Stimulated activated naive CD4-positive, alpha-beta T cell treated with Interleukin-2 at 50 U/mL for 16 hours (primary cell): ENCODE data around the gene XRCC1.
A peak's percentile ranks its signal among the peaks of the same experiment; 100 is the strongest.

Source experiments
- DNase-seq: peaks from one replicate; lab custom pipeline; 2025; lab: John Stamatoyannopoulos, UW

XRCC1 gene, protein sequence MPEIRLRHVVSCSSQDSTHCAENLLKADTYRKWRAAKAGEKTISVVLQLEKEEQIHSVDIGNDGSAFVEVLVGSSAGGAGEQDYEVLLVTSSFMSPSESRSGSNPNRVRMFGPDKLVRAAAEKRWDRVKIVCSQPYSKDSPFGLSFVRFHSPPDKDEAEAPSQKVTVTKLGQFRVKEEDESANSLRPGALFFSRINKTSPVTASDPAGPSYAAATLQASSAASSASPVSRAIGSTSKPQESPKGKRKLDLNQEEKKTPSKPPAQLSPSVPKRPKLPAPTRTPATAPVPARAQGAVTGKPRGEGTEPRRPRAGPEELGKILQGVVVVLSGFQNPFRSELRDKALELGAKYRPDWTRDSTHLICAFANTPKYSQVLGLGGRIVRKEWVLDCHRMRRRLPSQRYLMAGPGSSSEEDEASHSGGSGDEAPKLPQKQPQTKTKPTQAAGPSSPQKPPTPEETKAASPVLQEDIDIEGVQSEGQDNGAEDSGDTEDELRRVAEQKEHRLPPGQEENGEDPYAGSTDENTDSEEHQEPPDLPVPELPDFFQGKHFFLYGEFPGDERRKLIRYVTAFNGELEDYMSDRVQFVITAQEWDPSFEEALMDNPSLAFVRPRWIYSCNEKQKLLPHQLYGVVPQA

DNA sequence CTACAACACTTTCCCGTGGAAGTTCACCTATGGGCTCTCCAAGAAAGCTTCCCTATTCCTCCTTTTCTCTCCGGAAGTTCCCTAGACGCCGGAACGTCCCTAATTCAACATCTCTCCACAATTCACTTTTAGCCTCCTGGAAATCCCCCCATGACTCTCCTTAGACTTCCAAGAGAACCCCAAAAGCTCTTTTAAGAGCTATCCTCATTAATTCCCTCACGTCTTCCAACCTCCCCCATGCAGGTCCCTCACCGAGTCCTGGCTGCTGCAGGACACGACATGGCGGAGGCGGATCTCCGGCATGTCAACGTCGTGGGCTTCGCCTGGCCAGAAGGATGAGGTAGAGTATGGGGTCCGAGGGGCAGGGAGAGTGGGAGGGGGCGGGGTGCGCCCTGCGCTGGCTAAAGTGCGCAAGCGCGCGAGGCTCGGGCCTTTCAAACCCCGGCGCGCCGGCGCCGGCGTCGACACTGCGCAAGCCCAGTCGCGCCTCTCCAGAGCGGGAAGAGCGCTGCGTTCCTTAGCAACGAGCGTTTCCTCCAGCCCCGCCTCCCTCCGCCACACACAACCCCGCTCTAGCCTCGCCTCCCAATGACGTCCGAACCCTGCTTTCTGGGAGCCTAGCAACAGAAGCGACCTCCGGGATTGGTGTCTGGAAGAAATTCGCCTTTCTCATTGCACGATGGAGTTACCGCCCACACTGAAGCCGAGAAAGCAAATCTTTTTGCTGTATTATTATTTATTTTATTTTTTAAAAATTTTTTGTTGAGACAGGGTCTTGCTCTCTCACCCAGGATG lies at the start of gene XRCC1, which contains the start of gene PINLYP:
TSS of gene XRCC1 (minus strand) at position 372 of the 795 bp plus-strand sequence. CDS start at position 303, 69 bp downstream.
TSS of gene PINLYP (plus strand) at position 646 of the 795 bp plus-strand sequence. CDS start 1,391 bp downstream, outside the sequence.
- peak; percentile 96 for DNase-seq

DNA sequence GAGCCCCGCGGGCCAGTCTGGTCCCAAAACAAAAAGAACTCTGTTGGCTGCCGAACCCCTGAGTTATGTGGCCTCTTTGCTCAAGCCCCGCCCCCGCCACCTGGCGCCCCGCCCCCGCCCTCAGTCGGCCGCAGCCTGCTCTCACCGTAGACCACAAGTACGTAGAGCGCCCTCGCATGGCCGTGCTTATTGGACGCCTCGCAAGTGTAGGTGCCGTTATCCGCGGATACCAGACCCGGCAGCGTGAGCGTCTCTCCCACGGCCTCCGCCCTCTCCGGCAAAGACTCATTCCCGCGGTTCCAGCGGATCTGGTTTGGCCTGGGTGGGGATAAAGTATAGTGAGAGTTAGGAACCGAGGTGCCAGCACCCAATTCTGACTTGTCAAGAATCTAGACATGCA lies 49.6 kb upstream of the XRCC1 start:
- DNase-seq: peak; percentile 82

DNA sequence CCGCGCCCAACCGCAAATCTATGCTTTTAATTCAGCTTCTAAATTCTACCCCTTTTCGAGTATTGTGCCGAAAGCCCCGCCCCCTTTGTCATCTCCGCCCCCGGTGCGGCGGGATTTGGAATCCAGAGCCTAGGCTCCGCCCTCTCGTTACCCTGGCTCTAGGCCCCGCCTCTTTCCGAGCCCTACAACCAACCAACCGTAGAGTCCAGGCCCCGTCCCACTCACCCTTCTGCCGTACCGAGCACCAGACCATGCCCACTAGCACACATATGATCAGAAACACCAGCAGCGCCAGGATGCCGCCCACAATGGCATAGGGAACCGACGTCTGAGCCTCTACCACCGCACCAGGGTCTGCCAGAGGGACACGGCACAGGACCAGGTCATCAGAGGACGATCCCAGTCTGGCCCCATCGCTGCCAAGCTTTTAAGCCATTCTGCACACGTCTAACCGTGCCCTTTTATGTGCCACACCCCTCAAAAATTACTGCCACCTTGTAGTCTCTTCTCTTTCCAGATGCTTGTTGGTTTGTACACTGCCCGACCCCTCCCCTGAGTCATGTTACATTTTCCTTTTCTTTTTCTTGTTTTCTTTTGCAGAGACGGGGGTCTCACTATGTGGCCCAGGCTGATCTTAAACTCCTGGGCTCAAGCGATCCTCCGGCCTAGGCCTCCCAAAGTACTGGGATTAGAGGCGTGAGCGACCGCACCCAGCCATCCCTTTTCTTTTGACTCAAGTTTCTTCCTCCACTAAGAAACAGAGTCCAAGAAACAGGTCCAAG lies 48.8 kb upstream of the XRCC1 start:
- no peak for DNase-seq

DNA sequence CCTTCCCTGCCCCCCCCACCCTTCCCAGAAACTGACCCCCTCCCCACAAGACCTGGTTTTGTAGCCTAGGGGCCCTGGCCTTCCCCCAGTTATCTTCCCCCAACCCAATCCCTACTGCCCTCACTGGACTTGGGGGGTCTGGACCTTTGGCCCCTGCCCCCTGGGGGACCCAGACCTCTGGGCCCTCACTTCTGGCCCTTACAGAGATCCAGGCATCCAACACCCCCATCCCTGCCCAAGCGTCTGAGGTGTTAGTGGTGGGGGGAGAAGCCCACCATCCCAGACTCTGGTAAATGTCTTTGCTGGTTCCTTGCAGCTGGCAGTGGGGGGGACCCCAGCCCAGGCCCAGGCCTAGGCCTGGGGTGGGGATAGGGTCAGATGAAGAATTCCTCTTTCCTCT lies 47.6 kb upstream of the XRCC1 start:
- DNase-seq: no peak

- no peak for DNase-seq
Observed at GRCh38 chr19:43622070-43622469, 46.7 kb upstream of the XRCC1 start.

DNA sequence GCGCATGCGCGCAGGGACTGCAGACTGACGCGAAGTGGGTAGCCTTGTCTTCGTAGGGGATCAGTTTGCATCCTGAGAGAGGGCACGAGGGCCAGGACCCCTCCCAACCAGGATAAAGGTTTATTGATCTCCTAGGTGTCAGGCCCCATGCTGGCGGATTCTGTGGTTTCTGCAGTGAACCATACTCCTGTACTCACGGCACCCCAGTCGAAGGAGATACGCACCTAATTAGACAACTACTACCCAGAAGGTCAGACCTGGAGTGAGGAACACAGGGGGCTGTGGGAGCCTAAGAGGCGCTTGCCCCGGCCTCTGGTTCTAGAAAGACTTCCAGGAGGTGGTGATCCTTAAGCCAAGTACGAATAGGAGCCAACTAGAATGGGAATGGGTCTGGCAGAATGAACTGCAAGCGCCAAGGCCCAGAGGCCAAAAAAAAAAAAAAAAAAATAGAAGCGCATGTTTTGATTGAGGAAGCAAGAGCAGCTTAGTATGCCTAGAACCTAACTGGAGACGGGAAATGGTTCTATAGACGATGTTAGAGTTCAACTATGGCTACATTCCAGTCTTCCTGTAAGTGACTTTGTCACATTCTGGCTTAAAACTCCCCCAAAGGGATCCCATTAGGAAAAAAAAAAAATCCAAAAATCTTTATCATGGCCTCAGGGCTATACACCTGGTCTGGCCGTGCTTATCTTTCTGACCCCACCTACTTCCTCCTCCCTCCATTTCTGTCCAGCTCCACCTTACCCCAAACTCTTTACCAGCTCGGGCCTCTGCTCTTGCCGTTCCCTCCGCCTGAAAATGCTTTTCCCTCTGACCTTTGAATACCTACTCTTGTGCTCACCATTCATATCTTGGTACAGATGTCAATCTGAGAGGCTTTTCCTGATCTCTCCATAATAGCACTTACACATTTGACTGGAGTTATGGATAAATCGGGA lies 45.0 kb upstream of the XRCC1 start:
- no peak for DNase-seq

GRCh38 chr19:43619262-43620060 lies 44.1 kb upstream of the XRCC1 start, which contains the start of gene ZNF428:
Gene ZNF428 (minus strand): TSS chr19:43619629. CDS start chr19:43614304, 5,325 bp downstream.
- DNase-seq: peak; percentile 87

DNA sequence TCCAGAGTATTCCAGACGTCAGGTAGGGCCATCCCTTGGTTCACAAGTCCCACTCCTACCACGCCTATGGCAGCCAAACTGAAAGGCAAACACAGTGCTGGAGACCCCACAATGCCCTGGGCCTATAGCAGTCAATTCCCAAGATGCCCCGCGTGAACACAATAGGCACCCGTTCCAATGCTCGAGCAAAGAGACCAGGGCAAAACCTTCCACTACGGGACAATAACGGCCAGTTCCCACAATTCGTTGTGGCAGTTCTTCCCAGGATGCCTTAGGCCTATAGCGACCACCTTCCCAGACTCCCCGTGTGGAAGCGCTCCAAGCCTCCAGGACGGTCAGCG lies 43.6 kb upstream of the XRCC1 start:
- peak; percentile 36 for DNase-seq

- DNase-seq: no peak
Observed at GRCh38 chr19:43616954-43617353, 41.6 kb upstream of the XRCC1 start.

DNA sequence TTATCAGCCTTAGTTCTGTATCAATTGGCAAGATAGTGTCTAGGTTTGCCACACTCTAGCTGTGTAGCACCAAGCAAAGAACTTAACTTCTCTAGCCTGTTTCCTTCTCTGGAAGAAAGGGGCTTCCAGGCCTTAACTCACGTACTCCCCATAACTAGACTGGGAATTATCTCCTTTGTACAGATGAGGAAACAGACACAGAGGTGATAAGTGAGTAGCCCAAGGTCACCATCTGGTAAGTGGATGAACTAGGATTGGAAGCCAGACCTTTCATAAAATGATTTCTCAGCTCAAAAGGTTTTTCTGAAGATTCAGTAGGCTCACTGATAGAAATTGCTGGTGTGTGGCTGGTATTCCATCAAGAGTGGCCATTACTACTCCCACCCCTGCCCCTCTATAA lies 41.0 kb upstream of the XRCC1 start:
- DNase-seq: no peak

DNA sequence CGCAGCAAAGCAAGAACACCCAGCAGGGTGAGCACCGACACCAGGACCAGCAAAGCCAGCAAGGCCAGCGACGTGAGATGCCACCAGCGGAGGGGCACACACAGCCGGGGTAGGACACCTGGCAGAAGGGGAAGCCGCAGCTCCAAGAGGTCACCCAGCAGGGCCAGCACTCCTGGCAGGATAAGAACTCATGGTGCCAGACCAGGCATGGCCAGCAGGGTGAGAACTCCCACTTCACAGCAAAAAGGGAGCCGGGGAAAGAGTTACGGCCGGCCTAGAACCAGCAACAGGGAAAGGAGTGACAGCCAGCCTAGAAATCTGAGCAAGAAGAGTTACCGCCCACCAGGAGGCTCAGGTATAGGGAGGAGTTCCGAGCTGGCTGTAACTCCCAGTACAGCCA lies 37.0 kb upstream of the XRCC1 start:
- DNase-seq: no peak

- no peak for DNase-seq
Observed at GRCh38 chr19:43611788-43612187, 36.5 kb upstream of the XRCC1 start, which contains the start of gene SRRM5. Gene SRRM5 (plus strand): TSS chr19:43612088. CDS start chr19:43612122, 34 bp downstream.

DNA sequence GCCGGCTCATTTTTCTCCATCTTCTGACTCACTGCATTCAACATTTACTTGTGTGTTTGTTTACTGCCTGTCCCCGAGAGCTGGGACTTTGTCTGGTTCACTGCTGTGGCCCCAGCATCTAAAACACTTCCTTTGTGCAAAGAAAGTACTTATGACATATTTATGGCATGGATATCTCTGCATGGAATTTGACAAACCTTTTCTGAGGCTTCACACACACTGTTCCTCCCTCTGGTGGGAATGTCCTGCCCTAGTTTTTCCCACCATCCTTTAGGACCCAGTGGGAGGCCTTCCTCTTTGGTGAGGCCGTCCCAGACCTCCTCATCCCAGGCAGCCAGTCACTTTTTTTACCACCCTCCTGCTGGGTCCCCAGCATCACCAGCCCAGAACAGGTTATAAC lies 35.2 kb upstream of the XRCC1 start:
- no peak for DNase-seq

GRCh38 chr19:43609872-43610271 lies 34.5 kb upstream of the XRCC1 start:
- DNase-seq: no peak

GRCh38 chr19:43607238-43608205 lies 32.2 kb upstream of the XRCC1 start:
- DNase-seq: no peak

- DNase-seq: no peak
Observed at GRCh38 chr19:43606569-43607229, 31.4 kb upstream of the XRCC1 start.

- no peak for DNase-seq
Observed at GRCh38 chr19:43605875-43606568, 30.7 kb upstream of the XRCC1 start.
